BJ (cell line): ENCODE data around the gene POLR3K. TPM values are rescaled to one million over a fixed set of nuclear protein-coding genes. Genes with fewer than 3 reads are reported as not detected.
"Not testable (repeated sequence)": the region's sequence is repeated elsewhere in the genome, so short reads cannot be mapped to it uniquely, and the experiment has no call there.

Experiments
- CTCF ChIA-PET: fragments of 350-600 bp; formaldehyde crosslinking; extraction: SDS; loops from one replicate; lab custom pipeline; 2021; ENCODE audit warnings: antibody characterized with exemption, inconsistent platforms; lab: Yijun Ruan, JAX
- POLR2A ChIA-PET: fragments of 300-600 bp; sonication (Branson Sonifier 250); formaldehyde crosslinking; extraction: SDS; loops from one replicate; lab custom pipeline; 2021; ENCODE audit warnings: antibody characterized with exemption; lab: Charles Lee
- DNase-seq: peaks from one replicate; pipeline ENCODE4 v3.0.0-alpha.2; 2011; ENCODE audit warnings: low read depth
- H3K27me3 ChIP-seq: 2 replicates; pipeline ENCODE4 v1.6.0; 2011; ENCODE audit warnings: low read length; ENCODE audit not compliant: control insufficient read depth, insufficient read depth
- H3K36me3 ChIP-seq: 2 replicates; pipeline ENCODE4 v1.5.1; 2011; ENCODE audit warnings: low read length; ENCODE audit not compliant: control insufficient read depth, insufficient read depth
- H3K4me3 ChIP-seq: 2 replicates; pipeline ENCODE4 v1.5.1; 2011; ENCODE audit warnings: low read depth, mild to moderate bottlenecking, control low read depth, low read length
- polyA plus RNA-seq: library from polyadenylated mRNA; depleted of rRNA; stranded (reverse); fragments of >200 nt; gene quantifications from 2 replicates; pipeline ENCODE4 v1.2.3, GENCODE V29; 2011
- TF ChIP-seq, protein P1 (sequence below): IDR thresholded peaks from 2 replicates; pipeline ENCODE4 v1.5.1; 2011; ENCODE audit warnings: low read depth, mild to moderate bottlenecking, control low read depth, inconsistent platforms, low read length, moderate library complexity; ENCODE audit not compliant: insufficient read depth

Gene POLR3K
- polyA plus RNA-seq, 1 experiment, result 14.3 TPM

DNA sequence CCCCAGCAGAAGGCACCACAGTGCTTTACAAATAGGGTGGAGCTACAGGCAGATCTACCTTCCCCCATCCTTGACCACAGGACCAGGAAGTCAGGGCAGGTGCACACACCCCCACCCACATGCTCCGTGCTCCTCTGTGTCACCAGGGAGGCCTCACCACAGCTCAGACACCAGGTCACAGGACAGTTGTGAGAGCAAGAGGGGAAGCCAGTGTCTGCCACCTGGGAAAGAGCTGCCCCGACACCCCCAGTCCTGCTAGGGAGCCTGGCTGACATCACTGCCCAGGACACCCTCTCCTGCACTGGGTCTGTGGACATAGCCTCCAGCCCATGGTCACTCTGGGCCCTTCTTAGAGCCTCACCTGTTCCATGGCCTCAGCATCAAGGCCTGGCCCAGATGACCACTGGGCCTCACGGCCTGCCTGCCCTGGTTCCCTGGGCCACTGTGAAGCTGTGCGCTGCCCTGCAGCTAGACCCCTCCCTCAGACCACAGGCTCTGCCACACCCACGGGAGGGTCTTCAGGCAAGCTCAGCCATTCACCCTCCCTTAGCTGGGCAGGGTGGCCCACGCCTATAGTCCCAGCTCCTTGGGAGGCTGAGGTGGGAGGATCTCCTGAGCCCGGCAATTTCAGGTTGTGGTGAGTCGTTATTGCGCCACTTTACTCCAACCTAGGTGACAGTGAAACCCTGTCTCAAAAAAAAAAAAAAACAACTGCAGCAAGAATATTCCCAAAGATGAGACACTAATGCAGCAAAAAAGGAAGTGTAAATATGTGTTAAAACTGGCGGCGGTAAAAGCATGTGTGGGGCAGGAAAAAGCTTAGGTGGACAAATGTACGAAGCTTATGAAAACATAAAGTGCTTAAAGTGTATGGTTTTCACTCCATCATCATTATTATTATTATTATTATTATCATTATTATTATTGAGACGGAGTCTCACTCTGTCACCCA, 14.2 kb downstream of the POLR3K start:
- TF ChIP-seq, protein P1, sequence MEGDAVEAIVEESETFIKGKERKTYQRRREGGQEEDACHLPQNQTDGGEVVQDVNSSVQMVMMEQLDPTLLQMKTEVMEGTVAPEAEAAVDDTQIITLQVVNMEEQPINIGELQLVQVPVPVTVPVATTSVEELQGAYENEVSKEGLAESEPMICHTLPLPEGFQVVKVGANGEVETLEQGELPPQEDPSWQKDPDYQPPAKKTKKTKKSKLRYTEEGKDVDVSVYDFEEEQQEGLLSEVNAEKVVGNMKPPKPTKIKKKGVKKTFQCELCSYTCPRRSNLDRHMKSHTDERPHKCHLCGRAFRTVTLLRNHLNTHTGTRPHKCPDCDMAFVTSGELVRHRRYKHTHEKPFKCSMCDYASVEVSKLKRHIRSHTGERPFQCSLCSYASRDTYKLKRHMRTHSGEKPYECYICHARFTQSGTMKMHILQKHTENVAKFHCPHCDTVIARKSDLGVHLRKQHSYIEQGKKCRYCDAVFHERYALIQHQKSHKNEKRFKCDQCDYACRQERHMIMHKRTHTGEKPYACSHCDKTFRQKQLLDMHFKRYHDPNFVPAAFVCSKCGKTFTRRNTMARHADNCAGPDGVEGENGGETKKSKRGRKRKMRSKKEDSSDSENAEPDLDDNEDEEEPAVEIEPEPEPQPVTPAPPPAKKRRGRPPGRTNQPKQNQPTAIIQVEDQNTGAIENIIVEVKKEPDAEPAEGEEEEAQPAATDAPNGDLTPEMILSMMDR, result no peak
- DNase-seq, result no peak
- no peak overlapping the region for H3K4me3 ChIP-seq
- no peaks in the 10 kb centered on the region for H3K27me3 ChIP-seq
- CTCF ChIA-PET, result interaction anchor here (2.2 kb wide), 1 partner anchor 58 kb away, joined by 6 read pairs; no protein-coding TSS in a partner anchor
- peaks cover 1% of the 10 kb centered on the region; the same call in 1 of the 2 replicates for H3K36me3 ChIP-seq
- POLR2A ChIA-PET, result no interaction called here

DNA sequence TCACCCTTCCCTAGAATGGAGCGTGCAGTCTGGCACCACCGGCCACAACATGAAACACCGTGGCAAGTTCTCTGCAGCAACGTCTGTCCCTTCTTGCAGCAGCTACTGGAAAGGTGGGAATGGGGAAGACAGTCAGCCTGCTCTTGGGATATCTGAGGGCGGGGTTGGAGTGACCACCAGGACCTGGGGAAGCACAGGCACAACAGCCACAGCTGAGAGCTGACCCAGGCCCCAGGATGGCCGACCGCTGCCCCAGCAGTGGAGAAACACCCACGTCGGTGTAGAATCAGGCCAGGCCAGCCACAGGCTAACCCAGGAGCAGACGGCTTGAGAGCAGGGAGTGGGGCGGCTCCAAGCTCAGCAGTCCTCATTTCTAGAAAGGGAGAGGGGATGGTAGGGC, 15.2 kb downstream of the POLR3K start:
- DNase-seq, H3K36me3 ChIP-seq, POLR2A ChIA-PET, H3K4me3 ChIP-seq, H3K27me3 ChIP-seq: not testable (repeated sequence)
- CTCF ChIA-PET, result interaction anchor here (2.2 kb wide), 1 partner anchor 59 kb away, joined by 6 read pairs; no protein-coding TSS in a partner anchor

DNA sequence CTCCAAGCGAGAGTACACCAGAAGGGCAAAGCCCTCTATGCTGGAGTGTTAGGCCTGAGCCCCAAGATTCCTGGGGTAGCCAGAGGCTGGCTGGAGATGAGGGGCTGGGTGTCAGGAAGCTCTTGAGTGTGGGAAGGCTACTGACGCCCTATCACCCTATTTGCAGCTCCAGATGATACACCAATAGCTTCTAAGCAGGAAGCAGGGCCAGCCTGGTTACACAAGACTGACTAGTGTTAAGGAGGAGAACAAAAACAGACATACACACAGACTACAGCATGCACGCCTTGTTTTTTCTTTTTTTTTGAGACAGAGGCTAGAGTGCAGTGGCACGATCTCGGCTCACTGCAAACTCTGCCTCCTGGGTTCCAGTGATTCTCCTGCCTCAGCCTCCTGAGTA, 15.9 kb downstream of the POLR3K start:
- Histone ChIP-seq H3K36me3 (peaks cover 1% of the 10 kb centered on the region; the same call in 1 of the 2 replicates), H3K27me3 (no peaks in the 10 kb centered on the region), H3K4me3 (no peak overlapping the region)
- ChIA-PET CTCF (no interaction called here), POLR2A (no interaction called here)
- TF ChIP-seq, protein P1, result no peak
- DNase-seq, result no peak

DNA sequence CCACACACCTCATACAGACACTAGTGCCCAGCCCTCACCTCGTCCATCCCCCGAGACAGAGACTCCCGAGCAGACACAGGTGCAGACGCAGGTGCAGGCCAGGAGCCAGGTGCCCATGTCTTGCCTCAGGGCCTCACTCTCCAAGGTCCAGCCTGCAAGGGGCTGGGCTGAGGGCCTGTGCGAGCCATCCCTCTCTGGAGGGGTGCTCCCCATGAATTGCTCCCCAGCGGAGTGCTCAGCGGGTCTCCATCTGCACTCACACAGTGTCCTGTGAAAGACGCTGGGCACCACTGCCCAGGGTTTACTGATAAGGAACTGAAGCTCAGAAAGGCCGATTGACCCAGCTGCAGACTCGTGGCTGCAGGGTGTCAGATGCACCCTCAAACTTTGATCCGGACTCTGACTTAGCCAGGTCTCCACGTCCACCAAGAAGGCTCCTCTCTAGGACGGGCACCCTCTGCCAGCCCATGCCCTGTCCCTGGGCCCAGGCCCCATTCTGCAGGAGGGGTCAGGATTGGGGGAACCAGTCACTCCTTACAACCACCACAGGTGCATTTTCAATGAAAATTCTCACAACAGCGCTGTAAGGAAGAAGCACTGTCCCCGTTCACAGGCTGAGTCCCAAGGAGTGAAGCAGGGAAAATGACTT, 16.9 kb downstream of the POLR3K start:
- H3K27me3 ChIP-seq, result no peaks in the 10 kb centered on the region
- no peaks in the 10 kb centered on the region for H3K36me3 ChIP-seq
- POLR2A ChIA-PET, result no interaction called here
- no peak for DNase-seq
- H3K4me3 ChIP-seq, result no peak overlapping the region
- TF ChIP-seq, protein P1, result no peak
- CTCF ChIA-PET, result no interaction called here

DNA sequence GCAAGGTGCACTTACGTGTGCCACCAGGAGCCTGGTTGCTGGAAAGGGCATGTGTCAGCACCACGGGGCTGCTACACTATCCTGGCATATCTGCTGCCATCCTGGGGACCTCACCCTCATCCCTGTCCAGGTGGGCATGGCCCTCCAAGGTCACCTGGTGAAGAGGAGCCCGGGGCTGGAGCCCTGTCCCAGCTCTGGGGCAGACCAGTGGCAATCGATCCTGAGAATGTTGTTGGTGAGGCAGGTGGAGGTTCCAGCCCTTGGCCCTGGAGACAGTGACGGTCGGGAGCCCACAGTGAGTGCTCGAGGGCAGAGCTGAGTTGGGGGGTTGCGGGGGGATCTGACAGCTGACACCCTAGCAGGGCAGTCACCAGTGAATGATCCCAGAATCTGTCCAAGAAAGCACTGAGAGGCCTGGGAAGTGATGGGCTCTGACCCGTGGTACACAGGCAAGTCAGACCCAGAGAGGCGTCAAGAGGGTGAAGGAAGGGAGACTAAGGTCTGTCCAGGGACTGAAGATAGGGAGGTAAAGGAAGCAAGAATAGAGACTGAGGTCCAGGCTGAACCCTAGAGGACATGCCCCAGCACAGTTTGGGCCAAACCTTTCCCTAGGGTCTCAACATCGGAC, 17.6 kb downstream of the POLR3K start:
- CTCF ChIA-PET, result no interaction called here
- Histone ChIP-seq H3K27me3 (no peaks in the 10 kb centered on the region), H3K4me3 (no peak overlapping the region), H3K36me3 (no peaks in the 10 kb centered on the region)
- TF ChIP-seq, protein P1, result no peak
- no peak for DNase-seq
- POLR2A ChIA-PET, result no interaction called here
